HepG2 (cell line): Measurements from ENCODE around the gene NR1H3. TPM values are rescaled to one million over a fixed set of nuclear protein-coding genes. Genes with fewer than 3 reads are reported as not detected.

Source experiments
- ASH2L ChIP-seq: fragments of 300-600, 200-600 bp; sonication (generic); IDR thresholded peaks from 2 replicates; pipeline ENCODE4 v1.7.0; 2017; ENCODE audit warnings: low read depth, mild to moderate bottlenecking, moderate library complexity, mixed read lengths, low read length; ENCODE audit not compliant: insufficient read length
- GMEB2 ChIP-seq: IDR thresholded peaks from 2 replicates; pipeline ENCODE4 v1.6.1; 2016; ENCODE audit warnings: missing biosample characterization, missing genetic modification reagents, low read depth
- IKZF1 ChIP-seq: fragments of 450-650 bp; IDR thresholded peaks from 2 replicates; pipeline ENCODE4 v1.7.1; 2016
- LRRFIP1 ChIP-seq: sonication (generic); formaldehyde crosslinking; conservative IDR thresholded peaks from 2 replicates; pipeline ENCODE4 v1.4.0; 2020; ENCODE audit warnings: missing genetic modification reagents
- MEF2D ChIP-seq: sonication (generic); formaldehyde crosslinking; IDR thresholded peaks from 2 replicates; pipeline ENCODE4 v1.5.1; 2020; ENCODE audit warnings: mild to moderate bottlenecking, missing genetic modification reagents
- MLX ChIP-seq: IDR thresholded peaks from 2 replicates; pipeline ENCODE4 v1.6.1; 2016
- NFKB2 ChIP-seq: sonication (generic); formaldehyde crosslinking; IDR thresholded peaks from 2 replicates; pipeline ENCODE4 v1.4.0; 2020; ENCODE audit warnings: missing genetic modification reagents, borderline replicate concordance
- NPAS2 ChIP-seq: sonication (generic); formaldehyde crosslinking; IDR thresholded peaks from 2 replicates; pipeline ENCODE4 v1.8.0; 2022; ENCODE audit warnings: mild to moderate bottlenecking, missing genetic modification reagents, borderline replicate concordance
- POLR2G ChIP-seq: fragments of 200-400 bp; formaldehyde crosslinking; IDR thresholded peaks from 2 replicates; pipeline ENCODE4 v1.6.1; 2018; ENCODE audit warnings: mild to moderate bottlenecking, low read depth, low read length, moderate library complexity
- RBFOX2 ChIP-seq: fragments of 200-400 bp; formaldehyde crosslinking; IDR thresholded peaks from 2 replicates; pipeline ENCODE4 v1.6.1; 2017; ENCODE audit warnings: low read depth, mild to moderate bottlenecking, low read length
- SIN3A ChIP-seq: IDR thresholded peaks from 2 replicates; pipeline ENCODE4 v1.6.1; 2011; ENCODE audit warnings: low read depth, mild to moderate bottlenecking, control low read depth, low read length, borderline replicate concordance
- TCF12 ChIP-seq, 2 experiments: fragments of 450-650 bp in 1 of 2; sonication (generic) in 1 of 2; formaldehyde crosslinking in 1 of 2; IDR thresholded peaks; 2 replicates each; pipeline versions ENCODE4 v1.6.1 to v1.8.0; 2017 to 2022; ENCODE audit warnings: antibody characterized with exemption in 1 of 2, mild to moderate bottlenecking in 1 of 2, missing genetic modification reagents in 1 of 2, moderate library complexity in 1 of 2
- ZBTB7B ChIP-seq: sonication (generic); formaldehyde crosslinking; IDR thresholded peaks from 2 replicates; pipeline ENCODE4 v1.4.0; 2020; ENCODE audit warnings: missing genetic modification reagents
- ZNF335 ChIP-seq: sonication (generic); formaldehyde crosslinking; IDR thresholded peaks from 2 replicates; pipeline ENCODE4 v1.4.0; 2020; ENCODE audit warnings: missing genetic modification reagents
- ZNF784 ChIP-seq: sonication (generic); formaldehyde crosslinking; IDR thresholded peaks from 2 replicates; pipeline ENCODE4 v1.5.1; 2020; ENCODE audit warnings: missing genetic modification reagents, mild to moderate bottlenecking, borderline replicate concordance
- ZSCAN9 ChIP-seq: IDR thresholded peaks from 2 replicates; pipeline ENCODE4 v1.6.1; 2016; ENCODE audit warnings: borderline replicate concordance
- polyA plus RNA-seq, 8 experiments: library from polyadenylated mRNA; depleted of rRNA in 3 of 8; stranded (reverse) in 7 of 8; unstranded in 1 of 8; fragments of >200 nt; fragmentation: Illumina TruSeq in 4 of 8; extraction: Trizol in 4 of 8; gene quantifications; 2 replicates each; pipeline versions ENCODE4 v1.2.1 to v1.2.3, GENCODE V29; 2011 to 2016; ENCODE audit warnings: low read depth in 4 of 8, missing spikeins in 1 of 8, mixed read lengths in 1 of 8; ENCODE audit not compliant: insufficient read depth in 1 of 8
- total RNA-seq, 5 experiments: library from RNA; depleted of rRNA; stranded (reverse); fragments of >200 nt; fragmentation: Illumina TruSeq; extraction: Trizol; gene quantifications; 2 replicates each; pipeline ENCODE4 v1.2.3, GENCODE V29; 2016; ENCODE audit warnings: low read depth in 1 of 5
- TF ChIP-seq, protein P1 (sequence below): IDR thresholded peaks from 2 replicates; pipeline ENCODE4 v1.6.1; 2016; ENCODE audit warnings: low read depth, missing genetic modification reagents, missing compliant biosample characterization
- TF ChIP-seq, protein P2 (sequence below): IDR thresholded peaks from 2 replicates; pipeline ENCODE4 v1.6.1; 2016; ENCODE audit warnings: mild to moderate bottlenecking, missing biosample characterization, missing genetic modification reagents

The NR1H3 gene
- total and polyA plus RNA-seq, 2 of the 13 experiments (the other 11 are each of a cell fraction or from before 2014, with no cell fraction given): 41.8 to 102 TPM

DNA sequence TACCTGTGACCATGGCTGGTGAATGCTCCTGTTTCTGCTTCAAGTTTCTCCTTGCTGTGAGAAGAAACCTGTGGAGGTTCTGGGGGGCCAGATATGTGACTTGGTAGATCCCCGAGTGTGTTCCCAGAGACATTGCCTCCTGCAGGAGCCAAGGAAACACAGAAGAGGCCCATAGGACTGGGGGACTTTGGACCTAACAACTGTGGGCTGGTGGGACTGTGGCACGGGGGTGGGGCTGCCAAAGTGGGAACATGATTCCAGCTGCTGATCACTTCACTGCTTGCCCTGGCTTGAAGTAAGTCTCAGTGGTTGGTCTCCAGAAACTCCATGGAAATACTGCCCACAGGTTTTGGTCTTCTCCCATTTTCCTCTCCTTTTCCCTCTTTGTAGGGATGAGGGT is 4.1 kb upstream of the NR1H3 start (continued):
- TF ChIP-seq, protein P1, sequence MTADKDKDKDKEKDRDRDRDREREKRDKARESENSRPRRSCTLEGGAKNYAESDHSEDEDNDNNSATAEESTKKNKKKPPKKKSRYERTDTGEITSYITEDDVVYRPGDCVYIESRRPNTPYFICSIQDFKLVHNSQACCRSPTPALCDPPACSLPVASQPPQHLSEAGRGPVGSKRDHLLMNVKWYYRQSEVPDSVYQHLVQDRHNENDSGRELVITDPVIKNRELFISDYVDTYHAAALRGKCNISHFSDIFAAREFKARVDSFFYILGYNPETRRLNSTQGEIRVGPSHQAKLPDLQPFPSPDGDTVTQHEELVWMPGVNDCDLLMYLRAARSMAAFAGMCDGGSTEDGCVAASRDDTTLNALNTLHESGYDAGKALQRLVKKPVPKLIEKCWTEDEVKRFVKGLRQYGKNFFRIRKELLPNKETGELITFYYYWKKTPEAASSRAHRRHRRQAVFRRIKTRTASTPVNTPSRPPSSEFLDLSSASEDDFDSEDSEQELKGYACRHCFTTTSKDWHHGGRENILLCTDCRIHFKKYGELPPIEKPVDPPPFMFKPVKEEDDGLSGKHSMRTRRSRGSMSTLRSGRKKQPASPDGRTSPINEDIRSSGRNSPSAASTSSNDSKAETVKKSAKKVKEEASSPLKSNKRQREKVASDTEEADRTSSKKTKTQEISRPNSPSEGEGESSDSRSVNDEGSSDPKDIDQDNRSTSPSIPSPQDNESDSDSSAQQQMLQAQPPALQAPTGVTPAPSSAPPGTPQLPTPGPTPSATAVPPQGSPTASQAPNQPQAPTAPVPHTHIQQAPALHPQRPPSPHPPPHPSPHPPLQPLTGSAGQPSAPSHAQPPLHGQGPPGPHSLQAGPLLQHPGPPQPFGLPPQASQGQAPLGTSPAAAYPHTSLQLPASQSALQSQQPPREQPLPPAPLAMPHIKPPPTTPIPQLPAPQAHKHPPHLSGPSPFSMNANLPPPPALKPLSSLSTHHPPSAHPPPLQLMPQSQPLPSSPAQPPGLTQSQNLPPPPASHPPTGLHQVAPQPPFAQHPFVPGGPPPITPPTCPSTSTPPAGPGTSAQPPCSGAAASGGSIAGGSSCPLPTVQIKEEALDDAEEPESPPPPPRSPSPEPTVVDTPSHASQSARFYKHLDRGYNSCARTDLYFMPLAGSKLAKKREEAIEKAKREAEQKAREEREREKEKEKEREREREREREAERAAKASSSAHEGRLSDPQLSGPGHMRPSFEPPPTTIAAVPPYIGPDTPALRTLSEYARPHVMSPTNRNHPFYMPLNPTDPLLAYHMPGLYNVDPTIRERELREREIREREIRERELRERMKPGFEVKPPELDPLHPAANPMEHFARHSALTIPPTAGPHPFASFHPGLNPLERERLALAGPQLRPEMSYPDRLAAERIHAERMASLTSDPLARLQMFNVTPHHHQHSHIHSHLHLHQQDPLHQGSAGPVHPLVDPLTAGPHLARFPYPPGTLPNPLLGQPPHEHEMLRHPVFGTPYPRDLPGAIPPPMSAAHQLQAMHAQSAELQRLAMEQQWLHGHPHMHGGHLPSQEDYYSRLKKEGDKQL (CRISPR knock-in tag): no peak
- TF ChIP-seq IKZF1 (no peak), GMEB2 (CRISPR knock-in tag) (no peak), RBFOX2 (peak; percentile 31), SIN3A (0 out of 2 replicates have a peak, but pooled peaks have one; percentile 30), MEF2D (CRISPR knock-in tag) (0 out of 2 replicates have a peak, but pooled peaks have one; percentile 49), ZNF784 (CRISPR knock-in tag) (no peak), ZBTB7B (CRISPR knock-in tag) (peak; percentile 64; the same call in 1 of the 2 replicates), NFKB2 (CRISPR knock-in tag) (no peak), POLR2G (peak; percentile 54), ZNF335 (CRISPR knock-in tag) (0 out of 2 replicates have a peak, but pooled peaks have one; percentile 19), NPAS2 (CRISPR knock-in tag) (no peak), MLX (CRISPR knock-in tag) (peak; percentile 65; the same call in 1 of the 2 replicates), ASH2L (peak; percentile 43), ZSCAN9 (CRISPR knock-in tag) (0 out of 2 replicates have a peak, but pooled peaks have one; percentile 16), LRRFIP1 (CRISPR knock-in tag) (no peak), TCF12 (IDR thresholded peaks at IDR 0.05) (no peak), TCF12 (CRISPR knock-in tag; IDR thresholded peaks at IDR 0.05) (no peak)
- TF ChIP-seq, protein P2, sequence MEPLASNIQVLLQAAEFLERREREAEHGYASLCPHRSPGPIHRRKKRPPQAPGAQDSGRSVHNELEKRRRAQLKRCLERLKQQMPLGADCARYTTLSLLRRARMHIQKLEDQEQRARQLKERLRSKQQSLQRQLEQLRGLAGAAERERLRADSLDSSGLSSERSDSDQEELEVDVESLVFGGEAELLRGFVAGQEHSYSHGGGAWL (CRISPR knock-in tag): no peak
